GM12878 (cell line): ENCODE results near the gene ZNF512B. TPM values are rescaled to one million over a fixed set of nuclear protein-coding genes. Genes with fewer than 3 reads are reported as not detected.

Experiments
- ATF7 ChIP-seq: fragments of 450-650 bp; IDR thresholded peaks from 2 replicates; pipeline ENCODE4 v1.6.1; 2016; ENCODE audit warnings: low read depth, mild to moderate bottlenecking
- BMI1 ChIP-seq: fragments of 450-650 bp; IDR thresholded peaks from 2 replicates; pipeline ENCODE4 v1.6.1; 2016; ENCODE audit warnings: mild to moderate bottlenecking, moderate library complexity, borderline replicate concordance
- CBX5 ChIP-seq: sonication (generic); IDR thresholded peaks from 2 replicates; pipeline ENCODE4 v1.6.1; 2016; ENCODE audit warnings: low read depth, moderate library complexity, mild to moderate bottlenecking, inconsistent platforms
- CREM ChIP-seq: IDR thresholded peaks from 2 replicates; pipeline ENCODE4 v1.6.1; 2014; ENCODE audit warnings: antibody characterized with exemption, low read depth
- EED ChIP-seq: sonication (generic); IDR thresholded peaks from 2 replicates; pipeline ENCODE4 v1.6.1; 2016; ENCODE audit warnings: antibody characterized with exemption, low read depth
- EP300 ChIP-seq, 2 experiments: fragments of 150-350 bp in 1 of 2; IDR thresholded peaks; 2 replicates each; pipeline ENCODE4 v1.6.1; 2011 to 2012; ENCODE audit warnings: low read depth in 2 of 2, low read length in 2 of 2, borderline replicate concordance in 1 of 2, improper control_type of control experiment in 1 of 2, inconsistent platforms in 1 of 2; ENCODE audit not compliant: control insufficient read depth in 1 of 2
- JUNB ChIP-seq: IDR thresholded peaks from 2 replicates; pipeline ENCODE4 v1.6.1; 2016; ENCODE audit warnings: antibody characterized with exemption, mild to moderate bottlenecking
- LARP7 ChIP-seq: fragments of 450-650 bp; IDR thresholded peaks from 2 replicates; pipeline ENCODE4 v1.6.1; 2017; ENCODE audit warnings: mild to moderate bottlenecking
- NBN ChIP-seq: fragments of 450-650 bp; IDR thresholded peaks from 2 replicates; pipeline ENCODE4 v1.6.1; 2016
- TCF12 ChIP-seq: IDR thresholded peaks from 2 replicates; pipeline ENCODE4 v1.6.1; 2011; ENCODE audit warnings: low read depth, mild to moderate bottlenecking, low read length
- YBX1 ChIP-seq: fragments of 450-650 bp; IDR thresholded peaks from 2 replicates; pipeline ENCODE4 v1.6.1; 2016; ENCODE audit warnings: antibody characterized with exemption
- ZSCAN29 ChIP-seq: fragments of 450-650 bp; IDR thresholded peaks from 2 replicates; pipeline ENCODE4 v1.6.1; 2017; ENCODE audit warnings: mild to moderate bottlenecking, moderate library complexity
- polyA plus RNA-seq, 11 experiments: library from polyadenylated mRNA; depleted of rRNA in 4 of 11; unstranded in 6 of 11; stranded (reverse) in 5 of 11; fragments of >200 nt; fragmentation: Nextera tagmentation in 4 of 11; fragmentation: Illumina TruSeq in 1 of 11; extraction: Ambion mirVana in 4 of 11; extraction: Trizol in 1 of 11; gene quantifications; 1 replicate in 1 of 11; 2 replicates in 10 of 11; pipeline versions ENCODE4 v1.2.1 to v1.2.3, GENCODE V29; 2011 to 2016; ENCODE audit warnings: inconsistent platforms in 2 of 11, missing spikeins in 2 of 11, low read depth in 1 of 11
- total RNA-seq, 4 experiments: library from RNA; depleted of rRNA in 3 of 4; stranded (reverse); fragments of >200 nt in 3 of 4; fragmentation: Illumina TruSeq in 1 of 4; extraction: Trizol in 1 of 4; gene quantifications; 2 replicates each; pipeline versions ENCODE4 v1.2.1 to v1.2.3, GENCODE V29; 2013 to 2021
- TF ChIP-seq, protein P1 (sequence below): fragments of 450-650 bp; formaldehyde crosslinking; IDR thresholded peaks from 2 replicates; pipeline ENCODE4 v1.5.0; 2022; ENCODE audit warnings: mild to moderate bottlenecking, missing genetic modification characterization
- TF ChIP-seq, protein P2 (sequence below): IDR thresholded peaks from 2 replicates; pipeline ENCODE4 v1.6.1; 2012; ENCODE audit warnings: low read depth, low read length, improper control_type of control experiment
- TF ChIP-seq, protein P3 (sequence below): fragments of 450-650 bp; IDR thresholded peaks from 2 replicates; pipeline ENCODE4 v1.6.1; 2017; ENCODE audit warnings: borderline replicate concordance
- TF ChIP-seq, protein P4 (sequence below): fragments of 450-650 bp; IDR thresholded peaks from 2 replicates; pipeline ENCODE4 v1.6.1; 2016; ENCODE audit warnings: mild to moderate bottlenecking, moderate library complexity, borderline replicate concordance
- TF ChIP-seq, protein P5 (sequence below): fragments of 450-650 bp; IDR thresholded peaks from 2 replicates; pipeline ENCODE4 v1.6.1; 2016; ENCODE audit warnings: mild to moderate bottlenecking

Gene ZNF512B
- total and polyA plus RNA-seq, 10 of the 15 experiments (the other 5 are each of a cell fraction or from before 2014, with no cell fraction given): 0.06 to 23.9 (median 4.0) TPM

DNA sequence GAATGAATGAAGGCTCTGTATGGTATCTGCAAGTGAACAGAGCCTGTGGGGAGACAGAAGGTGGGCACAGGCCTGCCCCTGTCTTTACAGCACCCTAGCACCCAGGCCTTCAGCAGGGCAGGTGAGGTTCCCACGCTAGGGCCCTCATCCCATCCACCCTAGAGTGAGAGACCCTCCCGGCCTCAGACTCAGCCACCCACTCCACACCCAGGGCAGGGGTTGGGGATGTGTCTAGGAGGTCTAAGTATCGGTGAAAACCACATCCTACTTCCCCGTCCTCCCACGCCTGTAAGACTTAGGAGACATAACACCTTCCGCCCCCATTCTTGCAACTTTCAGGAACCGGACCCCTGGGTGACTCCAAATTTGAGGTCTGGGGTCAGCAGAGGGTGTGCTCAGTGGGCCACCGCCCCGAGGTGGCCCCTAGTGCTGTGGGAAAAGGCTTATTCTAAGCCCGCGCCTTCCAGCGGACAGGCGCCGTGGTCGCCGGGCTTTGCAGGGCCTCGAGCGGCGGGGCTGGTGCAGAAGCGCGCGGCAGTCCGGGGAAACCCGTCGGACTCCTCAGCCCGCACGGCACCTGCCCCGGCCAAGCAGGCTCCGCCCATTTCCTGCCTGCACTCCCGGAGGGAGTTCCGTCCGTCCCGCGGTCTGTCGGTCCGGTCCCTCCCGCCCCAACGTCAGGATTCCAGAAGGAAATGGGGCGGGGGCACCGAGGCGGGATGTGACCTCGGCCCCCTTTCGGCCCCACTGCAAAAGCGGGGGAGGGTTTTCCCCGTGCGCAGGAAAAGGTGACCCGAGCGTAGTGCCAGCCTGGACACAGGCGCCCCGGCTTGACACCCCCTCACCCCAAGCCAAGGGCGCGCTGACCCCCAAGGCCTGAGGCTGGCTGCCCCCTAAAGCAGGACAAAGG is 8.8 kb upstream of the ZNF512B start (continued):
- TF ChIP-seq, protein P1, sequence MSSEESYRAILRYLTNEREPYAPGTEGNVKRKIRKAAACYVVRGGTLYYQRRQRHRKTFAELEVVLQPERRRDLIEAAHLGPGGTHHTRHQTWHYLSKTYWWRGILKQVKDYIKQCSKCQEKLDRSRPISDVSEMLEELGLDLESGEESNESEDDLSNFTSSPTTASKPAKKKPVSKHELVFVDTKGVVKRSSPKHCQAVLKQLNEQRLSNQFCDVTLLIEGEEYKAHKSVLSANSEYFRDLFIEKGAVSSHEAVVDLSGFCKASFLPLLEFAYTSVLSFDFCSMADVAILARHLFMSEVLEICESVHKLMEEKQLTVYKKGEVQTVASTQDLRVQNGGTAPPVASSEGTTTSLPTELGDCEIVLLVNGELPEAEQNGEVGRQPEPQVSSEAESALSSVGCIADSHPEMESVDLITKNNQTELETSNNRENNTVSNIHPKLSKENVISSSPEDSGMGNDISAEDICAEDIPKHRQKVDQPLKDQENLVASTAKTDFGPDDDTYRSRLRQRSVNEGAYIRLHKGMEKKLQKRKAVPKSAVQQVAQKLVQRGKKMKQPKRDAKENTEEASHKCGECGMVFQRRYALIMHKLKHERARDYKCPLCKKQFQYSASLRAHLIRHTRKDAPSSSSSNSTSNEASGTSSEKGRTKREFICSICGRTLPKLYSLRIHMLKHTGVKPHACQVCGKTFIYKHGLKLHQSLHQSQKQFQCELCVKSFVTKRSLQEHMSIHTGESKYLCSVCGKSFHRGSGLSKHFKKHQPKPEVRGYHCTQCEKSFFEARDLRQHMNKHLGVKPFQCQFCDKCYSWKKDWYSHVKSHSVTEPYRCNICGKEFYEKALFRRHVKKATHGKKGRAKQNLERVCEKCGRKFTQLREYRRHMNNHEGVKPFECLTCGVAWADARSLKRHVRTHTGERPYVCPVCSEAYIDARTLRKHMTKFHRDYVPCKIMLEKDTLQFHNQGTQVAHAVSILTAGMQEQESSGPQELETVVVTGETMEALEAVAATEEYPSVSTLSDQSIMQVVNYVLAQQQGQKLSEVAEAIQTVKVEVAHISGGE (CRISPR knock-in tag): peak; percentile 15; the same call in 1 of the 2 replicates
- TF ChIP-seq, protein P2, sequence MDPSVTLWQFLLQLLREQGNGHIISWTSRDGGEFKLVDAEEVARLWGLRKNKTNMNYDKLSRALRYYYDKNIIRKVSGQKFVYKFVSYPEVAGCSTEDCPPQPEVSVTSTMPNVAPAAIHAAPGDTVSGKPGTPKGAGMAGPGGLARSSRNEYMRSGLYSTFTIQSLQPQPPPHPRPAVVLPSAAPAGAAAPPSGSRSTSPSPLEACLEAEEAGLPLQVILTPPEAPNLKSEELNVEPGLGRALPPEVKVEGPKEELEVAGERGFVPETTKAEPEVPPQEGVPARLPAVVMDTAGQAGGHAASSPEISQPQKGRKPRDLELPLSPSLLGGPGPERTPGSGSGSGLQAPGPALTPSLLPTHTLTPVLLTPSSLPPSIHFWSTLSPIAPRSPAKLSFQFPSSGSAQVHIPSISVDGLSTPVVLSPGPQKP: no peak
- TF ChIP-seq BMI1: peak; percentile 41; the same call in 1 of the 2 replicates
- no peak for TF ChIP-seq YBX1
- TF ChIP-seq, protein P3, sequence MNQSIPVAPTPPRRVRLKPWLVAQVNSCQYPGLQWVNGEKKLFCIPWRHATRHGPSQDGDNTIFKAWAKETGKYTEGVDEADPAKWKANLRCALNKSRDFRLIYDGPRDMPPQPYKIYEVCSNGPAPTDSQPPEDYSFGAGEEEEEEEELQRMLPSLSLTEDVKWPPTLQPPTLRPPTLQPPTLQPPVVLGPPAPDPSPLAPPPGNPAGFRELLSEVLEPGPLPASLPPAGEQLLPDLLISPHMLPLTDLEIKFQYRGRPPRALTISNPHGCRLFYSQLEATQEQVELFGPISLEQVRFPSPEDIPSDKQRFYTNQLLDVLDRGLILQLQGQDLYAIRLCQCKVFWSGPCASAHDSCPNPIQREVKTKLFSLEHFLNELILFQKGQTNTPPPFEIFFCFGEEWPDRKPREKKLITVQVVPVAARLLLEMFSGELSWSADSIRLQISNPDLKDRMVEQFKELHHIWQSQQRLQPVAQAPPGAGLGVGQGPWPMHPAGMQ: no peak
- peak; percentile 74 for TF ChIP-seq TCF12
- TF ChIP-seq JUNB: no peak
- TF ChIP-seq CBX5: no peak
- TF ChIP-seq EP300 (IDR thresholded peaks at IDR 0.05; ENCODE audit: borderline replicate concordance in 1 of 2, control insufficient read depth in 1 of 2, low read depth in 2 of 2, low read length in 2 of 2): peak; percentile 11 to 37; a peak in 1 of 4 replicates
- peak; percentile 73; the same call in 1 of the 2 replicates for TF ChIP-seq NBN
- 0 out of 2 replicates have a peak, but pooled peaks have one; percentile 43 for TF ChIP-seq ZSCAN29
- TF ChIP-seq ATF7: peak; percentile 76
- peak; percentile 61 for TF ChIP-seq CREM
- TF ChIP-seq, protein P4, sequence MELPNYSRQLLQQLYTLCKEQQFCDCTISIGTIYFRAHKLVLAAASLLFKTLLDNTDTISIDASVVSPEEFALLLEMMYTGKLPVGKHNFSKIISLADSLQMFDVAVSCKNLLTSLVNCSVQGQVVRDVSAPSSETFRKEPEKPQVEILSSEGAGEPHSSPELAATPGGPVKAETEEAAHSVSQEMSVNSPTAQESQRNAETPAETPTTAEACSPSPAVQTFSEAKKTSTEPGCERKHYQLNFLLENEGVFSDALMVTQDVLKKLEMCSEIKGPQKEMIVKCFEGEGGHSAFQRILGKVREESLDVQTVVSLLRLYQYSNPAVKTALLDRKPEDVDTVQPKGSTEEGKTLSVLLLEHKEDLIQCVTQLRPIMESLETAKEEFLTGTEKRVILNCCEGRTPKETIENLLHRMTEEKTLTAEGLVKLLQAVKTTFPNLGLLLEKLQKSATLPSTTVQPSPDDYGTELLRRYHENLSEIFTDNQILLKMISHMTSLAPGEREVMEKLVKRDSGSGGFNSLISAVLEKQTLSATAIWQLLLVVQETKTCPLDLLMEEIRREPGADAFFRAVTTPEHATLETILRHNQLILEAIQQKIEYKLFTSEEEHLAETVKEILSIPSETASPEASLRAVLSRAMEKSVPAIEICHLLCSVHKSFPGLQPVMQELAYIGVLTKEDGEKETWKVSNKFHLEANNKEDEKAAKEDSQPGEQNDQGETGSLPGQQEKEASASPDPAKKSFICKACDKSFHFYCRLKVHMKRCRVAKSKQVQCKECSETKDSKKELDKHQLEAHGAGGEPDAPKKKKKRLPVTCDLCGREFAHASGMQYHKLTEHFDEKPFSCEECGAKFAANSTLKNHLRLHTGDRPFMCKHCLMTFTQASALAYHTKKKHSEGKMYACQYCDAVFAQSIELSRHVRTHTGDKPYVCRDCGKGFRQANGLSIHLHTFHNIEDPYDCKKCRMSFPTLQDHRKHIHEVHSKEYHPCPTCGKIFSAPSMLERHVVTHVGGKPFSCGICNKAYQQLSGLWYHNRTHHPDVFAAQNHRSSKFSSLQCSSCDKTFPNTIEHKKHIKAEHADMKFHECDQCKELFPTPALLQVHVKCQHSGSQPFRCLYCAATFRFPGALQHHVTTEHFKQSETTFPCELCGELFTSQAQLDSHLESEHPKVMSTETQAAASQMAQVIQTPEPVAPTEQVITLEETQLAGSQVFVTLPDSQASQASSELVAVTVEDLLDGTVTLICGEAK: peak; percentile 42; the same call in 1 of the 2 replicates
- peak; percentile 77; the same call in 1 of the 2 replicates for TF ChIP-seq LARP7
- TF ChIP-seq, protein P5, sequence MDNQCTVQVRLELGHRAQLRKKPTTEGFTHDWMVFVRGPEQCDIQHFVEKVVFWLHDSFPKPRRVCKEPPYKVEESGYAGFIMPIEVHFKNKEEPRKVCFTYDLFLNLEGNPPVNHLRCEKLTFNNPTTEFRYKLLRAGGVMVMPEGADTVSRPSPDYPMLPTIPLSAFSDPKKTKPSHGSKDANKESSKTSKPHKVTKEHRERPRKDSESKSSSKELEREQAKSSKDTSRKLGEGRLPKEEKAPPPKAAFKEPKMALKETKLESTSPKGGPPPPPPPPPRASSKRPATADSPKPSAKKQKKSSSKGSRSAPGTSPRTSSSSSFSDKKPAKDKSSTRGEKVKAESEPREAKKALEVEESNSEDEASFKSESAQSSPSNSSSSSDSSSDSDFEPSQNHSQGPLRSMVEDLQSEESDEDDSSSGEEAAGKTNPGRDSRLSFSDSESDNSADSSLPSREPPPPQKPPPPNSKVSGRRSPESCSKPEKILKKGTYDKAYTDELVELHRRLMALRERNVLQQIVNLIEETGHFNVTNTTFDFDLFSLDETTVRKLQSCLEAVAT: peak; percentile 86
- TF ChIP-seq EED: peak; percentile 92
